ENCODE measurements around the gene TMEM129. TPM values are rescaled to one million over a fixed set of nuclear protein-coding genes. Genes with fewer than 3 reads are reported as not detected.
"Not testable (repeated sequence)": the region's sequence is repeated elsewhere in the genome, so short reads cannot be mapped to it uniquely, and the experiment has no call there.

TMEM129 gene
- total RNA-seq, 2 experiments from 2014 or later = 21.9 to 22.4 TPM

GRCh38 chr4:1683261-1683735 is 37.8 kb downstream of the TMEM129 start:
- Mint-ChIP-seq H3K4me1 (ENCODE audit: low read depth) (peaks cover 12% of the 10 kb centered on the region), H3K27ac (peak overlapping the region; percentile 64), H3K9me3 (ENCODE audit: insufficient read depth) (no peaks in the 10 kb centered on the region), H3K27me3 (ENCODE audit: low read depth) (peaks cover 6% of the 10 kb centered on the region), H3K4me3 (peak overlapping the region; percentile 71), H3K36me3 (ENCODE audit: low read depth) (no peaks in the 10 kb centered on the region)
- ChIA-PET CTCF (interaction anchor here (1.8 to 2.0 kb wide), 2 partner anchors 10 to 43 kb away, joined by 4 to 11 read pairs; no protein-coding TSS in a partner anchor), POLR2A (interaction anchor here (0.6 kb wide), 1 partner anchor 839 kb away, joined by 3 read pairs; no protein-coding TSS in a partner anchor)
- no peak for DNase-seq
- no peak for ATAC-seq

- no peak overlapping the region for H3K27ac Mint-ChIP-seq
- H3K4me3 Mint-ChIP-seq = peak overlapping the region; percentile 71
- POLR2A ChIA-PET = interaction anchor here (0.6 kb wide), 1 partner anchor 838 kb away, joined by 3 read pairs; no protein-coding TSS in a partner anchor
- CTCF ChIA-PET = interaction anchor here (1.8 to 2.0 kb wide), 2 partner anchors 10 to 44 kb away, joined by 4 to 11 read pairs; no protein-coding TSS in a partner anchor
- peaks cover 6% of the 10 kb centered on the region for H3K27me3 Mint-ChIP-seq (ENCODE audit: low read depth)
- H3K4me1 Mint-ChIP-seq (ENCODE audit: low read depth) = peaks cover 12% of the 10 kb centered on the region
- ATAC-seq (no peak), DNase-seq (no peak)
- H3K36me3 Mint-ChIP-seq (ENCODE audit: low read depth) = no peaks in the 10 kb centered on the region
- no peaks in the 10 kb centered on the region for H3K9me3 Mint-ChIP-seq (ENCODE audit: insufficient read depth)
These were observed 38.3 kb downstream of the TMEM129 start for GRCh38 chr4:1682860-1683259.

GRCh38 chr4:1678244-1678643 is 42.9 kb downstream of the TMEM129 start:
- POLR2A ChIA-PET = no interaction called here
- DNase-seq (no peak), ATAC-seq (no peak)
- Mint-ChIP-seq H3K27ac (no peak overlapping the region), H3K27me3 (ENCODE audit: low read depth) (peaks cover 3% of the 10 kb centered on the region), H3K4me3 (no peak overlapping the region), H3K9me3 (ENCODE audit: insufficient read depth) (no peaks in the 10 kb centered on the region), H3K4me1 (ENCODE audit: low read depth) (peaks cover 8% of the 10 kb centered on the region), H3K36me3 (ENCODE audit: low read depth) (no peaks in the 10 kb centered on the region)
- CTCF ChIA-PET = no interaction called here

- Mint-ChIP-seq H3K4me3 (no peak overlapping the region), H3K36me3 (ENCODE audit: low read depth) (no peaks in the 10 kb centered on the region), H3K4me1 (ENCODE audit: low read depth) (peaks cover under 1% of the 10 kb centered on the region), H3K9me3 (ENCODE audit: insufficient read depth) (no peaks in the 10 kb centered on the region), H3K27me3 (ENCODE audit: low read depth) (peaks cover 2% of the 10 kb centered on the region), H3K27ac (no peak overlapping the region)
- CTCF ChIA-PET = no interaction called here
- POLR2A ChIA-PET = no interaction called here
- ATAC-seq = no peak
- no peak for DNase-seq
These were observed 44.3 kb downstream of the TMEM129 start for GRCh38 chr4:1676605-1677525.

- Mint-ChIP-seq H3K27ac (no peak overlapping the region), H3K27me3 (ENCODE audit: low read depth) (peaks cover 2% of the 10 kb centered on the region), H3K9me3 (ENCODE audit: insufficient read depth) (no peaks in the 10 kb centered on the region), H3K4me1 (ENCODE audit: low read depth) (peaks cover 5% of the 10 kb centered on the region), H3K4me3 (no peak overlapping the region), H3K36me3 (ENCODE audit: low read depth) (no peaks in the 10 kb centered on the region)
- ChIA-PET CTCF (interaction anchor here (1.0 kb wide), 1 partner anchor 17 kb away, joined by 3 read pairs; no protein-coding TSS in a partner anchor), POLR2A (no interaction called here)
- DNase-seq (no peak), ATAC-seq (no peak)
These were observed 45.4 kb downstream of the TMEM129 start for GRCh38 chr4:1675802-1676137.

- CTCF ChIA-PET = interaction anchor here (1.0 kb wide), 1 partner anchor 18 kb away, joined by 3 read pairs; no protein-coding TSS in a partner anchor
- H3K27ac Mint-ChIP-seq = no peak overlapping the region
- H3K4me3 Mint-ChIP-seq = no peak overlapping the region
- POLR2A ChIA-PET = no interaction called here
- H3K27me3 Mint-ChIP-seq (ENCODE audit: low read depth) = peaks cover 1% of the 10 kb centered on the region
- no peak for DNase-seq
- ATAC-seq = no peak
- peaks cover 5% of the 10 kb centered on the region for H3K4me1 Mint-ChIP-seq (ENCODE audit: low read depth)
- H3K36me3 Mint-ChIP-seq (ENCODE audit: low read depth) = no peaks in the 10 kb centered on the region
- H3K9me3 Mint-ChIP-seq (ENCODE audit: insufficient read depth) = no peaks in the 10 kb centered on the region
These were observed 45.9 kb downstream of the TMEM129 start for GRCh38 chr4:1675136-1675801.

GRCh38 chr4:1674682-1675081 is 46.4 kb downstream of the TMEM129 start:
- DNase-seq (no peak), ATAC-seq (no peak)
- Mint-ChIP-seq H3K27ac (no peak overlapping the region), H3K4me1 (ENCODE audit: low read depth) (peaks cover 5% of the 10 kb centered on the region), H3K4me3 (no peak overlapping the region), H3K27me3 (ENCODE audit: low read depth) (no peaks in the 10 kb centered on the region), H3K36me3 (ENCODE audit: low read depth) (no peaks in the 10 kb centered on the region), H3K9me3 (ENCODE audit: insufficient read depth) (no peaks in the 10 kb centered on the region)
- CTCF ChIA-PET = no interaction called here
- POLR2A ChIA-PET = no interaction called here

GRCh38 chr4:1673671-1674070 is 47.5 kb downstream of the TMEM129 start:
- ChIA-PET CTCF (no interaction called here), POLR2A (no interaction called here)
- Mint-ChIP-seq H3K4me1 (ENCODE audit: low read depth) (peaks cover 5% of the 10 kb centered on the region), H3K9me3 (ENCODE audit: insufficient read depth) (no peaks in the 10 kb centered on the region), H3K27me3 (ENCODE audit: low read depth) (no peaks in the 10 kb centered on the region), H3K27ac (no peak overlapping the region), H3K36me3 (ENCODE audit: low read depth) (no peaks in the 10 kb centered on the region), H3K4me3 (no peak overlapping the region)
- no peak for ATAC-seq
- no peak for DNase-seq

- ATAC-seq; H3K4me1 Mint-ChIP-seq (ENCODE audit: low read depth); POLR2A ChIA-PET; H3K27ac Mint-ChIP-seq; DNase-seq; H3K27me3 Mint-ChIP-seq (ENCODE audit: low read depth); H3K9me3 Mint-ChIP-seq (ENCODE audit: insufficient read depth); H3K4me3 Mint-ChIP-seq; H3K36me3 Mint-ChIP-seq (ENCODE audit: low read depth): not testable (repeated sequence)
- CTCF ChIA-PET = interaction anchor here (0.6 kb wide), 1 partner anchor 23 kb away, joined by 3 read pairs; no protein-coding TSS in a partner anchor
These were observed 50.1 kb downstream of the TMEM129 start for GRCh38 chr4:1671011-1671410.

- ChIA-PET POLR2A (no interaction called here), CTCF (interaction anchor here (0.6 kb wide), 1 partner anchor 23 kb away, joined by 3 read pairs; no protein-coding TSS in a partner anchor)
- ATAC-seq (no peak), DNase-seq (no peak)
- Mint-ChIP-seq H3K27ac (no peak overlapping the region), H3K27me3 (ENCODE audit: low read depth) (no peaks in the 10 kb centered on the region), H3K36me3 (ENCODE audit: low read depth) (no peaks in the 10 kb centered on the region), H3K4me3 (no peak overlapping the region), H3K9me3 (ENCODE audit: insufficient read depth) (no peaks in the 10 kb centered on the region), H3K4me1 (ENCODE audit: low read depth) (peaks cover 5% of the 10 kb centered on the region)
These were observed 50.8 kb downstream of the TMEM129 start for GRCh38 chr4:1670279-1670678.

- peaks cover 5% of the 10 kb centered on the region for H3K4me1 Mint-ChIP-seq (ENCODE audit: low read depth)
- H3K27me3 Mint-ChIP-seq (ENCODE audit: low read depth) = no peaks in the 10 kb centered on the region
- DNase-seq (no peak), ATAC-seq (no peak)
- no peak overlapping the region for H3K27ac Mint-ChIP-seq
- POLR2A ChIA-PET = no interaction called here
- H3K9me3 Mint-ChIP-seq (ENCODE audit: insufficient read depth) = no peaks in the 10 kb centered on the region
- no peaks in the 10 kb centered on the region for H3K36me3 Mint-ChIP-seq (ENCODE audit: low read depth)
- CTCF ChIA-PET = no interaction called here
- no peak overlapping the region for H3K4me3 Mint-ChIP-seq
These were observed 51.3 kb downstream of the TMEM129 start for GRCh38 chr4:1669850-1670249.

- H3K36me3 Mint-ChIP-seq (ENCODE audit: low read depth) = no peaks in the 10 kb centered on the region
- DNase-seq = no peak
- no peaks in the 10 kb centered on the region for H3K9me3 Mint-ChIP-seq (ENCODE audit: insufficient read depth)
- peaks cover 5% of the 10 kb centered on the region for H3K4me1 Mint-ChIP-seq (ENCODE audit: low read depth)
- no peak overlapping the region for H3K4me3 Mint-ChIP-seq
- ATAC-seq = no peak
- CTCF ChIA-PET = no interaction called here
- POLR2A ChIA-PET = no interaction called here
- no peak overlapping the region for H3K27ac Mint-ChIP-seq
- H3K27me3 Mint-ChIP-seq (ENCODE audit: low read depth) = no peaks in the 10 kb centered on the region
These were observed 51.9 kb downstream of the TMEM129 start for GRCh38 chr4:1669270-1669669.

All from activated CD8-positive, alpha-beta T cell treated with anti-CD3 and anti-CD28 coated beads, Interleukin-2, amount 10 ng/mL, durations not matched to agents 7 days and 5 days (primary cell).